Stimulated activated CD8-positive, alpha-beta memory T cell treated with anti-CD3 and anti-CD28 coated beads, Interleukin-4, amount 100 ng/mL, for 24 hours (primary cell): ENCODE data around the gene KLHDC3.
"Not testable (repeated sequence)": the region's sequence is repeated elsewhere in the genome, so short reads cannot be mapped to it uniquely, and the experiment has no call there.

Source experiments
- DNase-seq: peaks from one replicate; pipeline ENCODE4 v3.0.0-alpha.2; 2020; ENCODE audit warnings: low read depth

Gene KLHDC3

DNA sequence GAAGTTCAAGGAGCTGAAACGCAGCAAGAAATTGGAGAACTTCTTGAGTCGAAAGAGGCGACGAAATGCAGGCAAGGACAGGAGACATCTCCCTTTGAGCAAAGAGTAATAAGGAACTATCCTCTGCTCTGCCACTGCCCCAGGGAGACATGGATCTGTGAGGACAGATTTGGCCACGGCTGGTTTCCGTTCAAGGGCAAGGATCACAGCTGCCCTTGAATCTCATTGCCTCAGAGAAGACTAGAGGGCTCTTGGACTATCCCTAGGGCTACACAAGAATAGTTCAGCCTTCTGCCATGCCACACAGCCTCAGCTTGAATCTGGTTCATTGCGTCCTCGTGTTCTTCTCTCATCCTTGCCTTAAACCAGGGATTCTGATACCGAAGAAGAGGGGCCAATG lies 15.1 kb downstream of the KLHDC3 start:
- DNase-seq, result no peak

- DNase-seq, result no peak
Measured at GRCh38 chr6:43032326-43032725, 18.3 kb downstream of the KLHDC3 start.

GRCh38 chr6:43033496-43034189 lies 19.6 kb downstream of the KLHDC3 start:
- DNase-seq, result no peak

DNA sequence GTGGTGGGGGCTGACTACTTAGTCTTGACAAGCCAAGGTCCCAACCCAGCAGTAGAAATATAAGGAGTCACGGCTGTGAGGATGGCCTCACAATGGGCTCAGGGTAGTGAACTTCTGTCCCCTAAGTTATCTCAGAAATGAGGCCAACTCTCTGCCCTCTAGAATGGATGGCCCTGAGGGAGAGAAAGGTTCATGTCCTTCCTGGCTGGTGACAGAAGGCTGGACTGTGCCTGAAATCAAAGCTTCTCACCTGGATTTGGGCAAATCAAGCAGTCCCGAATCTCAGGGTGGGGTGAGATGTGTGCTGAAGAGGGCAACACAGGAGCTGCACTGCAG lies 20.1 kb downstream of the KLHDC3 start:
- DNase-seq, result no peak

- no peak for DNase-seq
Measured at GRCh38 chr6:43035495-43036194, 21.6 kb downstream of the KLHDC3 start.

DNA sequence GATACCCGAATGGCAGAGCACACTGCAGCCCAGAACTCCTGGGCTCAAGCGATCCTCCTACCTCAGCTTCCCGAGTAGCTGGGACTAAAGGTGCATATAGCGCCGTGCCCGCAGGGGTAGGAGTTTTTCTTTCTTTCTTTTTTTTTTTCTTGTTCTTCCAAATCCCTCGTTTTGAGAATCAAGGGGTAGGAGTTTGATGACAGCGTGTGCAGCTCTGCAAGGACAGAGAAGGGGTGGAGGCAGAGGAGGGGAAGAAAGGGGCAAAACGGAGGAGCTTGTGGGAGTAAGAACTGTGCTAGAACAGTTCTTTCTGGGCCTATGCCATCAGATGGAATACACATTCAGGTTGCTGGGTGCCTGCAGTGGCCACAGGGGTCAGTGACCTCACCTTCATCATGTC lies 22.7 kb downstream of the KLHDC3 start:
- DNase-seq, result no peak

DNA sequence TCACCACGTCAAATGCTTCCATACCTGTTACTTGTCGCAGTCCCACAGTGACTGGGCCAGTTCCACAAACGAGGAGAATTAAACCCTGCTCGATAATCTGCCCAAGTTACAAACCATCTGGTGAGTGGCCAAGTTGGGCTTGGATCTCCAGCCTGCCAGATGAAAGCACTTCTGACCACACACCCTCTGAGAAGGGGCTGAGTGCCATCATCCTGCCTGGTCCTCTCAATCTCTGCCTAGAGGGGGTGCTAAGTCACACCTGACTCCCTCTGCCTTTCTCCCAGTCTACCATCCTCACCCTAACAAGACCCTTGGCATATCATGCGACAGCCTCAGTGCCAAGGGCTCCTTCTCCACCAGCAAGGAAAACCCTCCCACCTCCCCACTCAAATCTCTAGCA lies 23.1 kb downstream of the KLHDC3 start:
- no peak for DNase-seq

DNA sequence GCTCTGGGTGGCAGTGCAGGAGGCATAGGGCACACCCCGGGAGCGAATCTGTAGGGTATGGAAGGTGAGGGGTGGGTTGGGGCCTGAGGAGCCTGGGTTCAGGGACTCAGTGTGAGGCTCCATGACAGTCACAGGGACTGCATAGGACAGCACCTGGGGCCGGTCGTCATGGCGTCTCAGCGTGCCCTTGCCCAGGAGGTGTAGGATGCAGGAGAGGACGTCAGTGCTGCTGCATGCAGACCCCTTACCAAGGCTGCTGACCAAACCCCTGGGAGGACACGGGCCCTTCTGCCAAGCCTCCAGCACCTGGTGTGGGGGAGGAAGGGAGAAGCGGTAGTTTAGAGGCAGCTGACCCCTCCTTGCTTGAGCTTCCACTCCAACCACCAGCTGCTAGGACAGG lies 23.7 kb downstream of the KLHDC3 start:
- no peak for DNase-seq

GRCh38 chr6:43038727-43039126 lies 24.7 kb downstream of the KLHDC3 start:
- DNase-seq, result no peak

- DNase-seq, result no peak
Measured at GRCh38 chr6:43040542-43041257, 26.7 kb downstream of the KLHDC3 start.

DNA sequence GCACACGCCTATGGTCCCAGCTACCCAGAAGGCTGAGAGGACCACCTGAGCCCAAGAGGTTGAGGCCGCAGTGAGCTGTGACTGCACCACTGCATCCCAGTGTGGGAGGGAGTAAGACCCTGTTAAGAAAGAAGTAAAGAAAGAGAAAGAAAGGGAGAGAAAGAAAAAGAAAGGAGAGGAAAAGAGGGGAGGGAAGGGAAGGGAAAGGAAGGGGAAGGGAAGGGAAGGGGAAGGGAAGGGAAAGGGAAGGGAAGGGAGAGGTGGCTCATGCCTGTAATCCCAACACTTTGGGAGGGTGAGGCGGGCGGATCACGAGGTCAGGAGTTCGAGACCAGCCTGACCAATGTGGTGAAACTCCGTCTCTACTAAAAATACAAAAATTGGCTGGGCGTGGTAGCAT lies 27.4 kb downstream of the KLHDC3 start:
- DNase-seq, result not testable (repeated sequence)

GRCh38 chr6:43043310-43043709 lies 29.3 kb downstream of the KLHDC3 start:
- DNase-seq, result no peak

DNA sequence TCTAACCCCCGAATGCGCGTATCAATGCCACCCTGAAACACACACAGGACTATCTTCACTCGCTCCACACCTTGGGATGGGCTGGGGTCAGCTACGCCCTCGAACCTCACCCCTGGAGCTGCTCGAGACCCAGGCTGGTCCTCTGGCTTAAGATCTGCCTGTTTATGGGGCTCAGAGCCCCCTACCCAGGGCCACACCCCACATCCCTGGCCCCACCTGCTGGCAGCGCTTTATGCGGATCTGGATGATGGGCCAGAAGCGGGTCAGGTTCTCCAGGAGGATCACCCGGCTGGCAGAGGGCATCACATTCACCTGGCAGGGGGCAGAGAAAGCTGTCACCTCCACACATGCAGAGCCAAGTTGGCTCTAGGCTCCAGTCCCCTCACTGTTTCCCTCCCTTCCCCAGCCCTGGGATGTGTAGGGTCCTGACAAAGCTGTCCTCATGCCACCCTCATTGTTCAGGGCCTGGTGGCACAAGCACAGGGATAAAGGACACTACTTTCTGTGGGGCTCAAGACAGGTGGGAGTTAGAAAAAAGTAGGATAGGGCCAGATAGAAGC lies 31.4 kb downstream of the KLHDC3 start:
- no peak for DNase-seq

GRCh38 chr6:43047998-43048397 lies 33.9 kb downstream of the KLHDC3 start:
- DNase-seq, result no peak

- no peak for DNase-seq
Measured at GRCh38 chr6:43050981-43051380, 36.9 kb downstream of the KLHDC3 start.

DNA sequence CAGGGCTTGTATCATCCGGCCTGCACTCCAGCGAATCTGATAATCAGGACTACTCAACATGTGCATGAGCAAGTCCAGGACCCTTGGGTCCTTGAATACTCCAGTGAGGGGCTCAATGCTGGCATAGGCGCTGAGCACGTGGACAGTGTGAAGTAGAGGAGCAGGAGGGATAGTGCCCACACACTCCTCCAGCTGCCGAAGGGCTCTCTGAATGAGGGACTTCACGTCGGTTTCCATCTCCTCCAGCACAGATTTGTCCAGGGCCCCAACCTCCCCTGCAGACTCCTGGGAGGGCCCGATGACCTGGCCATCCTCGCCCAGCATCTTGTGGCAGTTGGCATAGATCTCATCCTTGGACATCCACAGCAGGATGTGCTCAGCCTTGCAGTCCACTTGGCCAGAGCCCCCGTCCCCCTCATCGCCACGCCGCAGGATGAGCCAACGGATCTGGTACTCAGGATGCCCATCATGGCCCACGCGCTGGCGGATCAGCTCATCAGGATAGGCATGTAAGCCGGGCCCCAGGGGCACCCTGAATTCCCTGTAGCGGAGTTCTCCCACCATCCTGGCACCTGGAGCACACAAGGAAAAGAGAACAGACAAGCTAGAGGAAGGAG lies 38.3 kb downstream of the KLHDC3 start:
- DNase-seq, result no peak

- DNase-seq, result no peak
Measured at GRCh38 chr6:43052842-43053544, 38.9 kb downstream of the KLHDC3 start.

- DNase-seq, result peak; percentile 85
Measured at GRCh38 chr6:43053545-43054205, 39.6 kb downstream of the KLHDC3 start, which contains the start of gene CUL7. Gene CUL7, minus strand, starts transcription at chr6:43053851. Its CDS starts 1,063 bp downstream, at chr6:43052788.

DNA sequence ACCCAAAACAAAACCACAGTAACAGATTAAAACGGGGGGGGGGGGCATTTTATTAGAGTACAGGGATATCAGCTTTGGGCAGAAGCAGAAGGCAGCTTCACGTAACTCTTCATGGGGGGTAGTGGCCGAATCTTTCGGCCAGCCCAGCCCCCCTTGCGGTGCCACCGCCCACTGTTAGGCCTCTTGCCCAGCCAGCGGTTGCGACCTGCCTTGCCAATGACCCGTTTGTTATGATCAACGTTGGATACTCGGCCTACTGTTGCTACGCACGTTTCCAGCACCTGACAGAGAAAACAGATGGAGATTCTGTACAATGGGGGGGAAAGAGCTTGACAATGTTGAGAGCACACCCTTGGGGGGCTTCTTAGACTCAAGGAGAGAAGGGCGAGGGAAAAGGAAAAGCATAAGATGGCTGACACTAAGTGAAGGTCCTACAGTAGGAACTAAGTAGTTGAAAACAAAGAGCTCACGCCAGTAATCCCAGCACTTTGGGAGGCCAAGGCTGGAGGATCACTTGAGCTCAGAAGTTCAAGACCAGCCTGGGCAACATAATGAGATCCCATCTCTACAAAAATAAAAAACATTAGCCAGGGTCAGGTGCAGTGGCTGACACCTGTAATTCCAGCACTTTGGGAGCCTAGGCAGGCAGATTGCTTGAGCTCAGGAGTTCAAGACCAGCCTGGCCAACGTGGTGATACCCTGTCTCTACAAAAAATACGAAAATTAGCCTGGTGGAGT lies 40.3 kb downstream of the KLHDC3 start:
- DNase-seq, result no peak

DNA sequence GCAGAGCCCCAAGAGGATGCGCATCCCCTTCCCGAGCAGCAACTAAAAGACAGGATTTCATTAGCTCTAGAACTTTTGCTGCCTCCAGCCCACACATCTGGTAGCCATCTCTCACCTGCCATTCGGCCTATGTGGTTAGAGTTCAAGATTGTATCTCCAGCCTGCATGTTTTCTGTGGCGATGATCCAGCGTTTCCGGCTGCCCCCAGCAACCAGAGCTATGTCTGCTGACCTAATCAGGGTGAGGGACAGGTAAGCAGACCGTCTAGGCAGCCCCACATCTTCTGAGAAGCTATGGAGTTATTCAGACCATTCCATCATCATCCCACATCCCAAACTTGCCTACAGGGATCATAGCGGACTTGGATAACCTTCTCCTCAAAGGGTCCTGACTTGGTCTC lies 41.9 kb downstream of the KLHDC3 start:
- DNase-seq, result no peak

- DNase-seq, result no peak
Measured at GRCh38 chr6:43058531-43058930, 44.5 kb downstream of the KLHDC3 start.
